BJ (cell line): ENCODE results near the gene FBF1. TPM values are rescaled to one million over a fixed set of nuclear protein-coding genes. Genes with fewer than 3 reads are reported as not detected.

Source experiments
- CTCF ChIA-PET: fragments of 350-600 bp; formaldehyde crosslinking; extraction: SDS; loops from one replicate; lab custom pipeline; 2021; ENCODE audit warnings: antibody characterized with exemption, inconsistent platforms; lab: Yijun Ruan, JAX
- POLR2A ChIA-PET: fragments of 300-600 bp; sonication (Branson Sonifier 250); formaldehyde crosslinking; extraction: SDS; loops from one replicate; lab custom pipeline; 2021; ENCODE audit warnings: antibody characterized with exemption; lab: Charles Lee
- DNase-seq: peaks from one replicate; pipeline ENCODE4 v3.0.0-alpha.2; 2011; ENCODE audit warnings: low read depth
- H3K27me3 ChIP-seq: 2 replicates; pipeline ENCODE4 v1.6.0; 2011; ENCODE audit warnings: low read length; ENCODE audit not compliant: control insufficient read depth, insufficient read depth
- H3K36me3 ChIP-seq: 2 replicates; pipeline ENCODE4 v1.5.1; 2011; ENCODE audit warnings: low read length; ENCODE audit not compliant: control insufficient read depth, insufficient read depth
- H3K4me3 ChIP-seq: 2 replicates; pipeline ENCODE4 v1.5.1; 2011; ENCODE audit warnings: low read depth, mild to moderate bottlenecking, control low read depth, low read length
- polyA plus RNA-seq: library from polyadenylated mRNA; depleted of rRNA; stranded (reverse); fragments of >200 nt; gene quantifications from 2 replicates; pipeline ENCODE4 v1.2.3, GENCODE V29; 2011
- TF ChIP-seq, protein P1 (sequence below): IDR thresholded peaks from 2 replicates; pipeline ENCODE4 v1.5.1; 2011; ENCODE audit warnings: low read depth, mild to moderate bottlenecking, control low read depth, inconsistent platforms, low read length, moderate library complexity; ENCODE audit not compliant: insufficient read depth

FBF1 gene
- polyA plus RNA-seq, 1 experiment = 4.8 TPM

DNA sequence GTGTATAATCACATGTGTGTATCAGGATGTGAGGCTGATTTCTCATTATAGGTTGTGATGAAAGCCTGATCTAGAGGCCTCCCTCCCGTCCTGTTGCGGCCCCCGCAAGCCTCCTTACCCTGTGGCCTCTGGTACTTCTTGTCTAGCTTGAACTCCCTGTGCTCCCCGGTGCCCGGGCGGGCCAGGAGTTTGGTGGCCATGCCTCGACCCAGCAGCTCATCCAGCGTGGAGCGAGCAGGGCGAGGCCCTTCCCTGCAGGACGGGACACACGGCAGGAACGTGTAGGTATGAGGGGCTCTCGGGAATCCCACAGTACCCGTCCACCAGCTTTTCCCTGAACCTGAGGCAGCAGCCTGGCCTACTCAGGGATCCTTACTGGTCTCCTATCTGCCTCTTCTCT is 14.9 kb downstream of the FBF1 start:
- no peaks in the 10 kb centered on the region for H3K27me3 ChIP-seq
- H3K4me3 ChIP-seq = no peak overlapping the region
- POLR2A ChIA-PET = no interaction called here
- no peak for DNase-seq
- CTCF ChIA-PET = interaction anchor here (1.1 to 2.6 kb wide), 3 partner anchors 9 to 21 kb away, joined by 4 to 11 read pairs (median 7); partner anchors contain the start of gene MRPL38
- TF ChIP-seq, protein P1, sequence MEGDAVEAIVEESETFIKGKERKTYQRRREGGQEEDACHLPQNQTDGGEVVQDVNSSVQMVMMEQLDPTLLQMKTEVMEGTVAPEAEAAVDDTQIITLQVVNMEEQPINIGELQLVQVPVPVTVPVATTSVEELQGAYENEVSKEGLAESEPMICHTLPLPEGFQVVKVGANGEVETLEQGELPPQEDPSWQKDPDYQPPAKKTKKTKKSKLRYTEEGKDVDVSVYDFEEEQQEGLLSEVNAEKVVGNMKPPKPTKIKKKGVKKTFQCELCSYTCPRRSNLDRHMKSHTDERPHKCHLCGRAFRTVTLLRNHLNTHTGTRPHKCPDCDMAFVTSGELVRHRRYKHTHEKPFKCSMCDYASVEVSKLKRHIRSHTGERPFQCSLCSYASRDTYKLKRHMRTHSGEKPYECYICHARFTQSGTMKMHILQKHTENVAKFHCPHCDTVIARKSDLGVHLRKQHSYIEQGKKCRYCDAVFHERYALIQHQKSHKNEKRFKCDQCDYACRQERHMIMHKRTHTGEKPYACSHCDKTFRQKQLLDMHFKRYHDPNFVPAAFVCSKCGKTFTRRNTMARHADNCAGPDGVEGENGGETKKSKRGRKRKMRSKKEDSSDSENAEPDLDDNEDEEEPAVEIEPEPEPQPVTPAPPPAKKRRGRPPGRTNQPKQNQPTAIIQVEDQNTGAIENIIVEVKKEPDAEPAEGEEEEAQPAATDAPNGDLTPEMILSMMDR = no peak
- peaks cover 1% of the 10 kb centered on the region for H3K36me3 ChIP-seq

DNA sequence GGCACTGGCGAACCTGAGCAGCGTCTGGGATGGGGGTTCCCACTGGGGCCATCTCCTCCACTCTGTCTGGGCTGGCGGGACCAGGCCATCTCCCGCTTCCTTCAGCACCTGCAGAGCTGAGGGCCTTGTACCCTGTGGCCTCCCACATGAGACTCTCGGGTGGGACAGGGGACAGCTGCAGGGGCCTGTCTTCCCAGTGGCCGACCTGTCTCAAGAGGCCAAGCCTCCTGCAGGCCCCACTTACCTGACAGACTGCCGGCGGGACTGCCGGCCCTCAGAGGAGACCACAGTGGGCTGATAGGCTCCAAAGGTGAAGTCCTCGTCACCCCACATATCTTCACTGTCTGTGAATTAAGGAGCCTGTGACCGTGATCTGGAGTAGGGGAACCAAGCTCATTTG is 15.7 kb downstream of the FBF1 start:
- H3K27me3 ChIP-seq = no peaks in the 10 kb centered on the region
- TF ChIP-seq, protein P1 = no peak
- ChIA-PET CTCF (interaction anchor here (1.1 to 1.5 kb wide), 2 partner anchors 15 to 20 kb away, joined by 4 to 7 read pairs; partner anchors contain the start of gene MRPL38), POLR2A (no interaction called here)
- peaks cover 1% of the 10 kb centered on the region for H3K36me3 ChIP-seq
- DNase-seq = no peak
- H3K4me3 ChIP-seq = no peak overlapping the region

DNA sequence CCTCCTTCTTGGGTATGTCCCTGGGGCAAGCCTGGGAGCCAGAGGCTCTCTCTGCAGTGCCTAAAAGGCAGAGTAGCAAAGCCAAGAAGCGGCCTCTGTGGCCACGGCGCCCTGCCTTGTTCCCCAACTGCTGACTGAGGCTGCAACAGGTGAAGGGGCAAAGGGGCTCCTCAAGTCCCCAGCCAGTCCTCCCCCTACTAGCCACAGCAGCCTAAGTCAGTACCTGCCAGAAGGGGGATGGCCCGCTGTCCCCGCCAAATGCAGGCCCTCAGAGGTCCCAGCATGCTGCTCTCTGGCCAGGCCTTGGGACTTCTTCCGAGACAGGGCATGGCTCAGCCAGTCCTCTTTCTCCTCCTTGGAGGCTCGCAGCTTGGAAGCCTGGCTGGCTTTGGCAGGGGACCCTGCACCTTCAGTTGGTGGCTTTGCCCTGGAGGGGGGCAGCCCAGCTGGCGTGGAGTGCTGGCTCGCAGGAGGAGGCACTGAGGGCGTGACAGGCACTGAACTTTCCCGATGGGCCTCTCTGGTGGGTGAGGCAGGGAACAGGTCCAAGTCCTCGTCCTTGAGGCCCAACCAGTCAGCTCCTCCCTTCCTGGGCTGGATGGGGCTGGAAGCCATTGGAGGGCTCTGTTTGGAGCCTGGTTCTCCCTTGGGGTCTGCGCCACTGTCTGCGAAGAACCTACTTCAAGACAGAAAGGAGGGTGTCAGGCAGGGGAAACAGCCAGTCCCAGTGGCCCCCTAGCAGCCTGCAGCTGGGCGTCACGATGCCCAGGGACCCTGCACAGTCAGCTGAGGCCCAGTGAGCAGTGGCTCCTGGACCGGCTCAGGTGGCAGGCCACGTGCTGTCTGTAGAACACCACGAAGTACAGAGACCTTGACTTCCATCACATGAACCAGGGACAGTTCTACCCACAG is 17.6 kb downstream of the FBF1 start:
- TF ChIP-seq, protein P1 = no peak
- POLR2A ChIA-PET = no interaction called here
- Histone ChIP-seq H3K4me3 (no peak overlapping the region), H3K36me3 (peaks cover 1% of the 10 kb centered on the region), H3K27me3 (no peaks in the 10 kb centered on the region)
- CTCF ChIA-PET = interaction anchor here (1.5 to 1.7 kb wide), 2 partner anchors 12 to 82 kb away, joined by 3 to 4 read pairs; no protein-coding TSS in a partner anchor
- DNase-seq = no peak

DNA sequence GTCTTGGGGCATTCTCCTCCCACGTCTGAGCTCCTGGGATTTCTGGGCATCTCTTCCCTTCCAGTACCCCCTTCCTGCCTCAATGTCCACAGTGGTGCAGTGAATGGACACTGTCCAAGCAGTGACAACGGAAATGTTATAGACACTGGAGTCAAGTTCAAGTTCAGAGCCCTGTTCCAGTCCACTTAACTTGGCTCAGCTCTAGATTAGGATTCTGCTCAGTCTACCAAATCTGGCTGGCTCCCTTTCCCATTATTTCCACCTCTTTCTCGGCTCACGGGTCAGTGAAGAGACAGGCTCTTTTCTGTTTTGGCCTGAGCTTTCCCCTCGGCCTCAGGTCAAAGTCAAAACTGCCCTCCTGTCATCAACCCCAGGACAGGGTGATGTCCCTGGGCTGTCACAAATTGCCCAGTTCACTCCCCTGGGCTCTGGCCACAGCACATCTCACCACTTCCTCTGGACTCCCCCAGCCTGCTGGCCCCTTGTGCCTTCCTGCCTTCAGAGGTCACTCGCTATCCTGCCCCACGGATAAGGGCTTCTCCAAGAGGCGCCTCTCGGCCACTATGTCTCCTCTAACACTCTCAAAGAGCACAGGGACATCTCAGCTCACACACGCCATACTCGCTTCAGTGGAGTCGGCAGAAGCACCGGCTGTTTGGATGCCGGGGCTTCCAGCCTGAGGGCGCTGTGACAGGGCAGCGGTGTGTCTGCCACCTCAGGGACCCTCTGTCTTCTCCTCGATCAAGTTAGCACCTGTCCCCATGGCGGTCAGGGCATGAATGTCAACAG is 18.5 kb downstream of the FBF1 start:
- no peaks in the 10 kb centered on the region for H3K27me3 ChIP-seq
- peaks cover 1% of the 10 kb centered on the region for H3K36me3 ChIP-seq
- TF ChIP-seq, protein P1 = no peak
- ChIA-PET CTCF (interaction anchor here (1.5 kb wide), 2 partner anchors 17 to 83 kb away, joined by 3 to 4 read pairs; no protein-coding TSS in a partner anchor), POLR2A (no interaction called here)
- DNase-seq = no peak
- H3K4me3 ChIP-seq = no peak overlapping the region
